HG03066 (cell line): Measurements from ENCODE around the gene IL10RA.
A peak's percentile ranks its signal among the peaks of the same experiment; 100 is the strongest.
"Not testable (repeated sequence)": the region's sequence is repeated elsewhere in the genome, so short reads cannot be mapped to it uniquely, and the experiment has no call there.

Source experiments
- ATAC-seq: cut with Tn5 transposase; IDR thresholded peaks from one replicate; pipeline ENCODE4 v1.9.1; 2021; ENCODE audit warnings: low read depth; ENCODE audit not compliant: unreplicated experiment

The IL10RA gene

GRCh38 chr11:117985953-117986887 is at the start of gene IL10RA:
Gene IL10RA (plus strand): TSS chr11:117986394. CDS start chr11:117986468, 74 bp downstream.
- ATAC-seq, result peak; percentile 73

GRCh38 chr11:117936973-117937372 is 49.2 kb upstream of the IL10RA start:
- no peak for ATAC-seq

DNA sequence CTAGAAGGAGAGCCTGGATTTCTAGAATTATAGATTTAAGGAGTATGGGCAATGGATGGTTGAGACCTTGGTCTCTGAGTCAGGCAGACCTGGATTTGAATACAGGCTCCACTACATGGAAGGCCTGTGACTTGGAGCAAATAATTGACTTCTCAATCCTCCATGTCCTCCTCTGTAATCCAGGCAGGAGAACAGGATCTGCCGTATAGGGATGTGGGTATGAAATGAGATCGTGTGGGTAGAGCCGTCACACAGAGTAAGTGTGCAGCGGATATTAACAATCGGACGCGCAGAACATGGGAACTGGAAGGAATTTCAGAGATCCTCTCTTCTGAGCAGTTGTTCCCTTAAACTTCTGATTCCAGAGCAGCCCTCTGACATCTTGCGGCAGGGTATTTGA is 45.5 kb upstream of the IL10RA start:
- no peak for ATAC-seq

DNA sequence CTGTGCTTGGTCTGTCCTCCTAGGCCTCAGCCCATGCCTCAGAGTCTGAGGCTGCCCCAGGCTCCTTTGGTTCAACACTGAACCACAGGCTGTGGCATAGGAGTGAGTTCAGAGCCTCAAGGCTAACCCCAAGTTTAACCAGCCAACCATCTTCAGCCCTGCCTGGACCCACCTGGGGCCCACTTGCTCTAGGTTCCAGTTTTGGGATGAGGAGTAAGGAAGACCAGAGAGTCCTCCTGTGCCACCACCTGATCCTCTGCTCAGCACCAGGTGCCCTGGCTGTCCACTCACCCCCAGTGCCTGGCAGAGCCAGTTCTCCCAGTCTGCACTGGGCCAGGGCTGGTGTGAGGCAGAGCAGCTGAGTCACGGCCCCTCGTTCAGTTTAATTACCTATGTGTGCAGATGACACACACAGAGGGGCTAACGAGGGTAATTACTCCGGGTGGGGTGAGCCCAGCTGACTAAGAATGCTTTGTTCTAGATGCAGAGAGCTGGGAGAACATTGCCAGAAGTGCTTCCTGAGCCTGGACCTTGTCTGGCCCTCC is 45.0 kb upstream of the IL10RA start:
- ATAC-seq, result no peak

DNA sequence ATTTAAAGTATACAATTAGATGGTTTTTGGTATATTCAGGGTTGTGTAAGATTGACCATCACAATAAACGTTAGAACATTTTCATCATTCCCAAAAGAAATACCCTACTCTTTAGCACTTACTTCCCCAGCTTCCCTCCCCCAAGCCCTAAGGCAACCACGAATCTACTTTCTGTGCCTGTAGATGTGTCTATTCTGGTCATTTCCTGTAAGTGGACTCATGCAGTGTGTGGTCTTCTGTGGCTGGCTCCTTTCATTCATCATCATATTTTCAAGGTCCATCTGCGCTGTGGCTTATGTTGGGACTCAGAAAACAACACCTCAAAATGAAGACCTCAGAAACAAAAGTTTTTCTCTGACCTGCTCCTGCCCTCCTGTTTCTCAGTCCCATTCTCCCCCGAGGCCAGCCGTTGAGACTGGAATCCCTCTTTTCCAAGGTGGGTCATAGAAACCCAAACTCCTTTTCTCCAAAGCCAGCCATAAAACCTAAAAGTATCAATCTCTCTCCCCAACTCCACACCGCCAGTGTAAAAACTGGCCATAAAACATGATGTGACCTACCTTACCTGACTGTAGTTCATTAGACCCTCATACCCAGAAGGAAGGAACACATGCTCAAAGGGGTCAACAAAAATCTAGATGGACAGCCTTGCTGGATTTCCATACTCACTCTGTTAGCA is 44.1 kb upstream of the IL10RA start:
- no peak for ATAC-seq

- ATAC-seq, result no peak
These were observed 41.6 kb upstream of the IL10RA start for GRCh38 chr11:117944554-117944953.

DNA sequence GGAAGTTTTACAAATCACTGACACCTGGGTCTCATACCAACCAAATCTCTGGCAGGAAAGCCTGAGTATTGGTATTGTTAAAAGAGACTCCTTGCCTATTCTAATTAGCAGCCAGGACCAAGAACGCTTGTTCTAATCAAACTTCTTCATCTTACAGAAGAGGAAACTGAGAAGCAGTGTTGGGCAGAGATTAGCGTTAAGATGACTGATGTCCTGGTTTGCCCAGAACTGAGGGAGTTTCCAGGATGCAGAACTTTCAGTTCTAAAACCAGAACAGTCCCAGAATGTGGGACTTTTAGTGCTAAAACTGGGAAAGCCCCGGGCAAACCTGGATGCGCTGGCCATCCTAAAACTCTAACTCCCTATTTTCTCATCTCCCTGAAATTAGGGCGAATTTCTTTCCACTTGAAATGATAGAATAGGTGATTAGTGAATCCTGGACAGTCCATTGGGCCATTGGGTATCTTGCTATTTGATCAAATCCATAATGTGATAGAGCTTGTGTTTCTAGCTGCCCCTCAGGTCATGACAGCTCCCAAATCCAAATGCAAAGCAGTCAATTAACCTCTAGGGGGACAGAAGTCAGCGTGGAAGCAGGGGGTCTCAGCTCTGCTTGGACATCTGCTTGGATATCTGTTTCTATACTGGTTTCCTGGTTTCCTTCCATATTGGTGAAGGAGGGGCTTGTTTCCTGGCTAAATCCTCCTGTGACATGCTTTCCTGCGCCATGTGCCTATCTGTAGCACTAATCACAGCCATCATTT is 41.0 kb upstream of the IL10RA start:
- ATAC-seq, result no peak

DNA sequence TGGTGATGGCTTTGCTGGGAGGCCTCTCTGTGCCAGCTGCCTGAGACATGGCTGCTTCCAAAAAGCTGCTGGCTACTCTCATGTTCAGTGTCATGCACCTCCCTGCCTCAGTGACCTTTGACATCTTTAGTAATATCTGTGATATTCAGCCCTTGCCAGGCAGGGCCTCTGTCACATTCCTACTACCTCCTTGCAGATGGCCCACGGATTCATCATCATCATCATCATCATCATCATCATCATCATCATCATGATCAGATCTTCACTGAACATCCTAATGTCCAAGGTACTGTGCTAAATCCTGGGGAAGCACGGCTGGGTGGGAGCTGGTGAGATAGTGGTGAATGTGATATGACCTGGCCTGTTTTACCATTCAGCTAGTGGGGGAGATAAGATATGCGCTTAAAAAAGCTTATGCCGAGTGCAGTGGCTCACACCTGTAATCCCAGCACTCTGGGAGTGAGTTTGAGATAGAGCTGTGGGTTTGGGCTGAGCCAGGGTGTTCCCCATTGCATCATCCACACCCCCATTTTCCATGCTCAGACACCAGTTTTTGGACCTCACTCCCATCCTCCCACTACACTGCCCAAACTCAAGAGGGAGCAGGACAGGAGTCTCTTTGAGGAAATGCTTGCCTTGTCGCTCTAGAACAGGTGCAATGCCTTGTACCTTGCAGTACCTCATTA is 39.9 kb upstream of the IL10RA start:
- no peak for ATAC-seq

- no peak for ATAC-seq
These were observed 39.2 kb upstream of the IL10RA start for GRCh38 chr11:117946842-117947526.

DNA sequence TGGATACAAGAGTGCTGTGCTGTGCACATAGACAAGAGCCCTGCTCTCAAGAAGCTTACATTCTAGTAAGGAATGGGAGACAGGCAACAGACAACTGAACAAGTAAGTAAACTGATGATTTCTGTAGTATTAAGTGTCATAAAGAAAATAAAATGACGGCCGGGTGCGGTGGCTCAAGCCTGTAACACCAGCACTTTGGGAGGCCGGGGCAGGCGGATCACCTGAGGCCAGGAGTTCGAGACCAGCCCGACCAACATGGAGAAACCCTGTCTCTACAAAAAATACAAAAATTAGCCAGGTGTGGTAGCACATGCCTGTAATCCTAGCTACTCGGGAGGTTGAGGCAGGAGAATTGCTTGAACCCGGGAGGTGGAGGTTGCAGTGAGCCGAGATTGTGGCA is 38.4 kb upstream of the IL10RA start:
- not testable (repeated sequence) for ATAC-seq

GRCh38 chr11:117948466-117948865 is 37.7 kb upstream of the IL10RA start:
- ATAC-seq, result not testable (repeated sequence)

- no peak for ATAC-seq
These were observed 37.1 kb upstream of the IL10RA start for GRCh38 chr11:117949062-117949461.

DNA sequence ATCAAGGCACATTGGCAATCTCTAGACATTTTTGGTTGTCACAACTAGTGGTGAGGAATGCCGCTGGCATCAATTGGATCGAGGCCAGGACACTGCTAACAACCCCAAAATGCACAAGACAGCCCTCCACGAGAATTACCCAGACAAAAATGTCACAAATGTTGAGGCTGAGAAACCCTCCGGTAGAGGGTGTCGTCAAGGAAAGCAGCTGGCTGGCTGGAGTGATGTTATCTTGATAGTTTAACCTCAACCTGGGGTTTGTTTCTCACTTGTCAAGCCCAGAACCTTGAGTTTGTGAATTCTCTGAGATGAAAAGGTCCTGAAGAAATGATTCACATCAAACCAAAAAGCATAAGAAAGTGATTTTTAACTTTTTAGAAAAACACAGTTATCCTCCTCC is 35.9 kb upstream of the IL10RA start:
- ATAC-seq, result no peak

DNA sequence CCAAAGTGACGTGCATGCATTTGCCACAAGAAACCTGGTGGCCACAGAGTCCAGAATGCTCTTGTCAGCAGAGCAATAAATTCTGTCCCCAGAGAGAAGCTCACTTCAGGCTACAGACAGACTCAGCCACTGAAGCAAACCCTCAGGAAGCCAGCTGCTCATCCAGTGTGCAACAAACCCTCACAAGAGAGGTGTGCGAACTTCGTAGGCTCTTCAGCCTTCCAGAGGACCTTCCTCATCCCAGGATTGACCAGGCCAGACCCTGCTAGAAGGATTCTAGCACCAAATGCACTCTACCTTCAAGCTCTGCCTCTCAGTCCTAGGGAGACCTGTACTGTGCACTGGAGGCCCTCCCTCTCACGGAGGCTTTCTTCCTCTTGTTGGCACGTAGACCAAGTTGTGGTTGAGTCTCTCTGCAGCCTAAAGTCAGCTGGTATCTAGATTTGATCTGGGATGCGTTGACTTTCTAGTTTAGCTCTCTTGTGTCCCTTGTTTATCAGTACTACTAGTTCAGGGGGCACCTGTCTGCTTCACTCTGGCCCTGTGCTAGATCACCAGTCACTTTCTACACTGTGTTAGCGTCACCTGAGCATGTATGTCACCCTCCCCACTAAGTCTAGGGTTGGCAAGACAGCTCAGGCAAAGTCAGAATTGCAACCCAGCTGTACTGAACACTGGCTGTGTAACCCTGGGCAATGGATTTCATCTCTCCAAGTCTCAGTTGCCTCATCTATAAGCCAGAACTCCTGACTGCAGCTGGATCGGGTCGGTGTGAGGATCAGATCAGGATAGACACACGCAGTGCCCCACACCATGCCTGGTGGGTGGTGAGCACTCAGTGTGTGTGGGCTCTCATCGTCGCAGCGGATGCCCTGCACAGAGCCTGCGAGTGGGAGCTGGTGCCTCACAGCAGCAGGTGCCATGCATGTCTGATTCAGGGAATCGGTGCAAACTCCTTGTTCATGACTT is 34.9 kb upstream of the IL10RA start:
- peak; percentile 61 for ATAC-seq

GRCh38 chr11:117953024-117953671 is 33.0 kb upstream of the IL10RA start:
- no peak for ATAC-seq

DNA sequence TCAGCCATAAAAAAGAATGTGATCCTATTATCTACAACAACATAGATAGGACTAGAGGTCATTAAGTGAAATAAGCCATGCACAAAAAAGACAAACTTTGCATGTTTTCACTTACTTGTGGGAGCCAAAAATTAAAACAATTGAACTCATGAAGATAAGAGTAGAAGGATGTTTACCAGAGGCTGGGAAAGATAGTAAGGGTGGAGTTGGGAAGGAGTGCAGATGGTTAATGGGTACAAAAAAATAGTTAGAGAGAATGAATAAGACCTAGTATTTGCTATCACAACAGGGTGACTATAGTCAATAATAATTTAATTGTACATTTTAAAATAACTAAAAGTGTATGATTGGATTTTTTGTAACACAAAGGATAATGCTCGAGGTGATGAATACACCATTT is 27.2 kb upstream of the IL10RA start:
- ATAC-seq, result no peak

- no peak for ATAC-seq
These were observed 26.6 kb upstream of the IL10RA start for GRCh38 chr11:117959438-117960149.
